Measurements from ENCODE around the gene NHLRC4. TPM values are rescaled to one million over a fixed set of nuclear protein-coding genes. Genes with fewer than 3 reads are reported as not detected.
A peak's percentile ranks its signal among the peaks of the same experiment; 100 is the strongest.
"Not testable (repeated sequence)": the region's sequence is repeated elsewhere in the genome, so short reads cannot be mapped to it uniquely, and the experiment has no call there.

The NHLRC4 gene
- total RNA-seq, 3 donors from 2014 or later = 0.26 to 0.82 (median 0.36) TPM

GRCh38 chr16:593406-593805, 26.6 kb downstream of the NHLRC4 start:
- intact Hi-C loops (cut with DNase I, micrococcal nuclease) = loop anchor here in 1 of 2 donors (10.0 kb wide), 1 partner anchor 61 kb away; no protein-coding TSS in a partner anchor
- no peak overlapping the region for H3K4me3 ChIP-seq

GRCh38 chr16:593807-594206, 27.0 kb downstream of the NHLRC4 start:
- H3K4me3 ChIP-seq = no peak overlapping the region
- H3K9me3 ChIP-seq = no peaks in the 10 kb centered on the region
- no peak for ATAC-seq
- peaks cover 43% of the 10 kb centered on the region for H3K4me1 ChIP-seq (ENCODE audit: low read depth)
- DNase-seq = peak in 2 of 3 donors; percentile 62 to 63
- H3K36me3 ChIP-seq (ENCODE audit: low read depth) = no peaks in the 10 kb centered on the region
- intact Hi-C loops (cut with DNase I, micrococcal nuclease) = loop anchor here in 1 of 2 donors (10.0 kb wide), 1 partner anchor 61 kb away; no protein-coding TSS in a partner anchor
- TF ChIP-seq CTCF (IDR thresholded peaks at IDR 0.05) = no peak

More at GRCh38 chr16:593406-593805, 26.6 kb downstream of the NHLRC4 start:
- DNase-seq (peak; percentile 69 to 74 (median 71)), ATAC-seq (peak; percentile 60)
- Histone ChIP-seq H3K36me3 (ENCODE audit: low read depth) (no peaks in the 10 kb centered on the region), H3K4me1 (ENCODE audit: low read depth) (peaks cover 43% of the 10 kb centered on the region), H3K9me3 (no peaks in the 10 kb centered on the region)
- TF ChIP-seq CTCF (IDR thresholded peaks at IDR 0.05) = no peak

- no peaks in the 10 kb centered on the region for H3K9me3 ChIP-seq
- DNase-seq = no peak
- peaks cover 43% of the 10 kb centered on the region for H3K4me1 ChIP-seq (ENCODE audit: low read depth)
- TF ChIP-seq CTCF (IDR thresholded peaks at IDR 0.05) = no peak
- no peak overlapping the region for H3K4me3 ChIP-seq
- no peak for ATAC-seq
- intact Hi-C loops (cut with DNase I, micrococcal nuclease) = loop anchor here in 1 of 2 donors (10.0 kb wide), 1 partner anchor 60 kb away; no protein-coding TSS in a partner anchor
- H3K36me3 ChIP-seq (ENCODE audit: low read depth) = no peaks in the 10 kb centered on the region
Measured at GRCh38 chr16:595094-595528, 28.3 kb downstream of the NHLRC4 start.

GRCh38 chr16:595942-596735, 29.3 kb downstream of the NHLRC4 start:
- ATAC-seq (no peak), DNase-seq (no peak)
- Histone ChIP-seq H3K4me3 (no peak overlapping the region), H3K36me3 (ENCODE audit: low read depth) (no peaks in the 10 kb centered on the region), H3K9me3 (no peaks in the 10 kb centered on the region), H3K4me1 (ENCODE audit: low read depth) (peaks cover 42% of the 10 kb centered on the region)
- TF ChIP-seq CTCF (IDR thresholded peaks at IDR 0.05) = no peak
- intact Hi-C loops (cut with DNase I, micrococcal nuclease) = loop anchor here in 1 of 2 donors (10.0 kb wide), 1 partner anchor 59 kb away; no protein-coding TSS in a partner anchor

- Histone ChIP-seq H3K9me3 (no peaks in the 10 kb centered on the region), H3K4me3 (no peak overlapping the region), H3K36me3 (ENCODE audit: low read depth) (no peaks in the 10 kb centered on the region), H3K4me1 (ENCODE audit: low read depth) (peaks cover 36% of the 10 kb centered on the region)
- ATAC-seq (no peak), DNase-seq (no peak)
- TF ChIP-seq CTCF (IDR thresholded peaks at IDR 0.05) = no peak
- intact Hi-C loops (cut with DNase I, micrococcal nuclease) = loop anchor here in 1 of 2 donors (10.0 kb wide), 1 partner anchor 58 kb away; no protein-coding TSS in a partner anchor
Measured at GRCh38 chr16:596736-597060, 29.9 kb downstream of the NHLRC4 start.

GRCh38 chr16:597655-598054, 30.9 kb downstream of the NHLRC4 start:
- not testable (repeated sequence) for H3K9me3 ChIP-seq; H3K4me3 ChIP-seq; H3K36me3 ChIP-seq (ENCODE audit: low read depth); DNase-seq; ATAC-seq
- H3K4me1 ChIP-seq (ENCODE audit: low read depth) = peaks cover 27% of the 10 kb centered on the region
- intact Hi-C loops (cut with DNase I, micrococcal nuclease) = loop anchor here in 1 of 2 donors (10.0 kb wide), 1 partner anchor 57 kb away; no protein-coding TSS in a partner anchor
